Smooth muscle cell (in vitro differentiated cells): ENCODE measurements around the gene ARL15. TPM values are rescaled to one million over a fixed set of nuclear protein-coding genes. Genes with fewer than 3 reads are reported as not detected.
A peak's percentile ranks its signal among the peaks of the same experiment; 100 is the strongest.

Experiments used
- DNase-seq: peaks from one replicate; lab custom pipeline; 2025; ENCODE audit not compliant: unreplicated experiment; lab: John Stamatoyannopoulos, UW
- H2AFZ ChIP-seq: fragments of 200-600 bp; sonication (generic); 2 replicates; pipeline ENCODE4 v1.6.0; 2016; ENCODE audit warnings: antibody characterized with exemption, low read depth, mild to moderate bottlenecking
- H3F3A ChIP-seq: fragments of 200-600 bp; sonication (generic); 2 replicates; pipeline ENCODE4 v1.6.0; 2017; ENCODE audit warnings: antibody characterized with exemption, low read depth
- H3K27ac ChIP-seq: fragments of 200-600 bp; sonication (generic); 2 replicates; pipeline ENCODE4 v1.5.1; 2016; ENCODE audit warnings: low read depth, mild to moderate bottlenecking
- H3K27me3 ChIP-seq: fragments of 200-600 bp; sonication (generic); 2 replicates; pipeline ENCODE4 v1.6.1; 2016; ENCODE audit warnings: low read depth, mild to moderate bottlenecking
- H3K36me3 ChIP-seq: fragments of 200-600 bp; sonication (generic); 2 replicates; pipeline ENCODE4 v1.5.1; 2016; ENCODE audit warnings: low read depth
- H3K4me1 ChIP-seq: fragments of 200-600 bp; sonication (generic); 2 replicates; pipeline ENCODE4 v1.5.1; 2016; ENCODE audit warnings: low read depth
- H3K4me2 ChIP-seq: fragments of 200-600 bp; sonication (generic); 2 replicates; pipeline ENCODE4 v1.6.0; 2016; ENCODE audit warnings: mild to moderate bottlenecking
- H3K4me3 ChIP-seq: fragments of 200-600 bp; sonication (generic); 2 replicates; pipeline ENCODE4 v1.5.1; 2016; ENCODE audit warnings: mild to moderate bottlenecking
- H3K79me2 ChIP-seq: fragments of 200-600 bp; sonication (generic); 2 replicates; pipeline ENCODE4 v1.6.0; 2016; ENCODE audit warnings: low read depth, mild to moderate bottlenecking
- H3K9ac ChIP-seq: fragments of 200-600 bp; sonication (generic); 2 replicates; pipeline ENCODE4 v1.6.0; 2016; ENCODE audit warnings: low read depth
- H3K9me3 ChIP-seq: fragments of 200-600 bp; sonication (generic); replicated peaks from 2 replicates; pipeline ENCODE4 v1.5.1; 2016; ENCODE audit warnings: low read depth
- H4K20me1 ChIP-seq: fragments of 200-600 bp; sonication (generic); 2 replicates; pipeline ENCODE4 v1.6.0; 2016; ENCODE audit warnings: low read depth
- WGBS: methylation state at CpG from one replicate; pipeline ENCODE4 v1.1.7; 2016; ENCODE audit warnings: low lambda C conversion rate; 5-methylcytosine and 5-hydroxymethylcytosine counted together
- polyA plus RNA-seq: library from polyadenylated mRNA; unstranded; fragments of >200 nt; fragmentation: Nextera tagmentation; extraction: Ambion mirVana; gene quantifications from 2 replicates; pipeline ENCODE4 v1.2.1, GENCODE V29; 2016
- total RNA-seq: library from RNA; depleted of rRNA; stranded (reverse); fragments of >200 nt; gene quantifications from 2 replicates; pipeline ENCODE4 v1.2.3, GENCODE V29; 2014
- TF ChIP-seq, protein P1 (sequence below): fragments of 200-600 bp; sonication (generic); IDR thresholded peaks from 2 replicates; pipeline ENCODE4 v1.5.1; 2017; ENCODE audit warnings: borderline replicate concordance, mild to moderate bottlenecking, antibody characterized with exemption; ENCODE audit not compliant: insufficient read depth, poor library complexity, severe bottlenecking

The ARL15 gene
- total and polyA plus RNA-seq, 2 experiments from 2014 or later: 9.8 to 51.1 TPM

DNA sequence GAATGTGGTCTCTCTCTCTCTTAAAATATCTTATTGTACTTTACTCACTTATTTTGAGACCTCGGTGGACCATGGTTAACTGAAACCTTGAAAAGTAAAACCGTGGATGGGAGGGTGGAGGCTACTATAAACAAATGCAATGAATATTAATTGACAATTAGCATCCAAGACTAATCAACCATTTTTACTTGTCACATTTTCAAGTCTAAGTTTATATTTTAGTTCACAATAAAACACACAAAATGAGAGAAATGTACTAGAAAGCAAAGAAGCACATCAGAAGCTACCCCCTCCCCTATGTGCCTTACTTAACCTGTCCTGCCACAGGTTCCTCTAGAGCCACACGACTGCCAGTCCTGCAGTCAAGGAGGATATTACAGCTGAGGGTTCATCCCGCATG lies 4.6 kb downstream of the ARL15 start:
- Histone ChIP-seq H3K79me2 (peaks cover 67% of the 10 kb centered on the region), H3K9me3 (no peaks in the 10 kb centered on the region), H3F3A (no peaks in the 10 kb centered on the region), H3K36me3 (no peaks in the 10 kb centered on the region), H3K9ac (no peak overlapping the region), H3K4me2 (no peak overlapping the region), H3K4me3 (no peak overlapping the region), H3K27me3 (no peaks in the 10 kb centered on the region), H4K20me1 (peaks cover 74% of the 10 kb centered on the region), H3K27ac (no peak overlapping the region), H3K4me1 (peaks cover 17% of the 10 kb centered on the region), H2AFZ (no peak overlapping the region)
- DNase-seq: no peak
- 82% methylated on average over 4 of the region's 4 CpGs for WGBS
- TF ChIP-seq, protein P1, sequence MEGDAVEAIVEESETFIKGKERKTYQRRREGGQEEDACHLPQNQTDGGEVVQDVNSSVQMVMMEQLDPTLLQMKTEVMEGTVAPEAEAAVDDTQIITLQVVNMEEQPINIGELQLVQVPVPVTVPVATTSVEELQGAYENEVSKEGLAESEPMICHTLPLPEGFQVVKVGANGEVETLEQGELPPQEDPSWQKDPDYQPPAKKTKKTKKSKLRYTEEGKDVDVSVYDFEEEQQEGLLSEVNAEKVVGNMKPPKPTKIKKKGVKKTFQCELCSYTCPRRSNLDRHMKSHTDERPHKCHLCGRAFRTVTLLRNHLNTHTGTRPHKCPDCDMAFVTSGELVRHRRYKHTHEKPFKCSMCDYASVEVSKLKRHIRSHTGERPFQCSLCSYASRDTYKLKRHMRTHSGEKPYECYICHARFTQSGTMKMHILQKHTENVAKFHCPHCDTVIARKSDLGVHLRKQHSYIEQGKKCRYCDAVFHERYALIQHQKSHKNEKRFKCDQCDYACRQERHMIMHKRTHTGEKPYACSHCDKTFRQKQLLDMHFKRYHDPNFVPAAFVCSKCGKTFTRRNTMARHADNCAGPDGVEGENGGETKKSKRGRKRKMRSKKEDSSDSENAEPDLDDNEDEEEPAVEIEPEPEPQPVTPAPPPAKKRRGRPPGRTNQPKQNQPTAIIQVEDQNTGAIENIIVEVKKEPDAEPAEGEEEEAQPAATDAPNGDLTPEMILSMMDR: no peak

DNA sequence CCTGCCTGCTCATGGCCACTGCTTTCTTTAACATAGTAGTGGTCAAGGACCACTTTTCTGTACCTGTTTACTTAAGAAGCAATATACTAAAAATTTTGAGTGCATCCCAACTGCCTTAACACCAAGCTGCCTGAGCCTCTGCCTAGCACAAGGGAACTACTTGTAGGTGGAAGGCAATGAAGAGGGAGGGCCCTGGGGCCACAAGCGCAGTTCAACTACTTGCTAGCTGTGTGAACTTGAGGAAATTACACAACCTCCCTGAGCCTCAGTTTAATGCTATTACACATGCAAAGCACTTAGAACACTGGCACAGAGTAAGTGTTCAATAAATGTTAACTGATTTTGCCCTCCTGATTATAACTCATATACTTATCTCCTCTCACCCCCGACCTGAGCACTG lies 6.3 kb downstream of the ARL15 start:
- H4K20me1 ChIP-seq: peaks cover 84% of the 10 kb centered on the region
- H3K27me3 ChIP-seq: no peaks in the 10 kb centered on the region
- TF ChIP-seq, protein P1: no peak
- peaks cover 13% of the 10 kb centered on the region for H3K4me1 ChIP-seq
- no peak overlapping the region for H3K9ac ChIP-seq
- no peak overlapping the region for H3K4me3 ChIP-seq
- H3K4me2 ChIP-seq: no peak overlapping the region
- no peaks in the 10 kb centered on the region for H3K9me3 ChIP-seq
- H3F3A ChIP-seq: no peaks in the 10 kb centered on the region
- no peak overlapping the region for H2AFZ ChIP-seq
- peaks cover 78% of the 10 kb centered on the region for H3K79me2 ChIP-seq
- DNase-seq: no peak
- H3K36me3 ChIP-seq: no peaks in the 10 kb centered on the region
- WGBS: 88% methylated on average over 2 of the region's 2 CpGs
- H3K27ac ChIP-seq: no peak overlapping the region

DNA sequence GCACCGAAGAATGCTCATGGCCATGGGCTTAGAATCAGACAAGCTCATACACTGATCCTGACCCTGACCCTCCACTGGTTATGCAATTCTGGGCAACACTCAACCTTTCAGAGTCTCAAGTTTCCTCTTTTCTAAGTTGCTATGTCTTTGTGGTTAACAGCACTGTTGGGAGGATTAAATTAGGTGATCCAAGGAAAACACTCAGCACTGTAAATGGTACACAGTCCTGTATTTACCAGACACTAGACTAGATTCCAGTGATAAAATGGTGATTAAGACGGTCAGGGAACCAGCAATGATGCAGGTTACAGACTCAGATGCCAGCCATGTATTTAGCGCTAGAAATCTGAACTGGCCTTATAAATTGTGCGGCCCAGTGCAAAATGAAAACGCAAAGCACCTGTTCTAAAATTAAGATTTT lies 8.1 kb downstream of the ARL15 start:
- 81% methylated on average over 5 of the region's 5 CpGs for WGBS

DNA sequence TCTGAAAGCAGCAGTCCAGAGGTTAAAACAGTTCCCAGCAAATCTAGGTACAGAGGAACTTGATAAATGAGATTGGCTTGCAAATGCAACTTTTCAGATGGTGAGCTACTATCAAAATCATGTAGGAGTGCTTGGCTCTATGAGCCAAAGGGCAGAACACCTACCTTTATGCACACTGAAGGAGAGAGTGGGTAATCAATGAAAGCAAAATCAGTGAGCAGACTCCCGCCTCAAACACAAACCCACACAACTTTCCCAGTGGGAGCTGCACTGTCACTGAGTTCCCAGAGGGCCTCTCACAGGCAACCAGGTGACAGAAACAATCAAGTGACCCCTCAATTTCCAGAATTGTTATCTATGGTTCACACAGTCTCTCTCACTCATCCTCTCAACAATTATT lies 8.5 kb downstream of the ARL15 start:
- no peak for DNase-seq
- Histone ChIP-seq H3K4me2 (peak overlapping the region; percentile 27), H2AFZ (no peak overlapping the region), H3K79me2 (peaks cover 77% of the 10 kb centered on the region), H4K20me1 (peaks cover 64% of the 10 kb centered on the region), H3K4me3 (no peak overlapping the region), H3K36me3 (no peaks in the 10 kb centered on the region), H3K4me1 (no peaks in the 10 kb centered on the region), H3K9me3 (no peaks in the 10 kb centered on the region), H3K27ac (no peak overlapping the region), H3K9ac (no peak overlapping the region), H3F3A (no peaks in the 10 kb centered on the region), H3K27me3 (no peaks in the 10 kb centered on the region)
- WGBS: 85% methylated on average over 1 of the region's 1 CpG
- TF ChIP-seq, protein P1: no peak

More for the DNA sequence above, 8.1 kb downstream of the ARL15 start:
- Histone ChIP-seq H3K4me2 (peak overlapping the region; percentile 17), H3K36me3 (no peaks in the 10 kb centered on the region), H3K4me3 (no peak overlapping the region), H4K20me1 (peaks cover 69% of the 10 kb centered on the region), H3K27me3 (no peaks in the 10 kb centered on the region), H3K27ac (no peak overlapping the region), H3K9me3 (no peaks in the 10 kb centered on the region), H3K4me1 (no peaks in the 10 kb centered on the region), H3K79me2 (peaks cover 77% of the 10 kb centered on the region), H2AFZ (no peak overlapping the region), H3F3A (no peaks in the 10 kb centered on the region), H3K9ac (no peak overlapping the region)
- DNase-seq: no peak
- TF ChIP-seq, protein P1: no peak
